Measurements from ENCODE around the gene MEX3D. TPM values are rescaled to one million over a fixed set of nuclear protein-coding genes. Genes with fewer than 3 reads are reported as not detected.
"Not testable (repeated sequence)": the region's sequence is repeated elsewhere in the genome, so short reads cannot be mapped to it uniquely, and the experiment has no call there.

MEX3D gene
- polyA plus RNA-seq, 1 experiment = 5.4 TPM

GRCh38 chr19:1523412-1524286 is 44.5 kb downstream of the MEX3D start, which contains the start of gene PLK5:
TSS of gene PLK5 (plus strand) at chr19:1524077. CDS start at chr19:1526997, 2,920 bp downstream.
- no peak for DNase-seq (ENCODE audit: low read depth)
- H3K4me3 ChIP-seq (ENCODE audit: low read depth, low read length) = no peak within 1 kb of the TSS
- POLR2A ChIA-PET = no interaction called here
- CTCF ChIA-PET = interaction anchor here (0.7 to 1.0 kb wide), 3 partner anchors 10 to 149 kb away, joined by 3 to 4 read pairs (median 3); no protein-coding TSS in a partner anchor
- H3K27me3 ChIP-seq (ENCODE audit: control insufficient read depth, insufficient read depth, low read length) = peaks cover 18% of the 10 kb centered on the region
- H3K36me3 ChIP-seq (ENCODE audit: control insufficient read depth, insufficient read depth, low read length) = no peaks in the 10 kb centered on the region
- no peak for TF ChIP-seq CTCF (IDR thresholded peaks at IDR 0.05; ENCODE audit: insufficient read depth, low read depth, low read length)

- Histone ChIP-seq H3K27me3 (ENCODE audit: control insufficient read depth, insufficient read depth, low read length) (peaks cover 19% of the 10 kb centered on the region), H3K36me3 (ENCODE audit: control insufficient read depth, insufficient read depth, low read length) (no peaks in the 10 kb centered on the region), H3K4me3 (ENCODE audit: low read depth, low read length) (no peak overlapping the region)
- CTCF ChIA-PET = interaction anchor here (0.7 to 1.0 kb wide), 3 partner anchors 10 to 149 kb away, joined by 3 to 4 read pairs (median 3); no protein-coding TSS in a partner anchor
- POLR2A ChIA-PET = no interaction called here
- TF ChIP-seq CTCF (IDR thresholded peaks at IDR 0.05; ENCODE audit: insufficient read depth, low read depth, low read length) = no peak
- no peak for DNase-seq (ENCODE audit: low read depth)
Measured at GRCh38 chr19:1522838-1523237, 45.3 kb downstream of the MEX3D start.

- TF ChIP-seq CTCF (IDR thresholded peaks at IDR 0.05; ENCODE audit: insufficient read depth, low read depth, low read length) = no peak
- ChIA-PET POLR2A (no interaction called here), CTCF (interaction anchor here (0.6 to 1.0 kb wide), 2 partner anchors 24 to 67 kb away, joined by 3 to 4 read pairs; no protein-coding TSS in a partner anchor)
- no peak for DNase-seq (ENCODE audit: low read depth)
- H3K27me3 ChIP-seq (ENCODE audit: control insufficient read depth, insufficient read depth, low read length) = peaks cover 19% of the 10 kb centered on the region
- no peak overlapping the region for H3K4me3 ChIP-seq (ENCODE audit: low read depth, low read length)
- H3K36me3 ChIP-seq (ENCODE audit: control insufficient read depth, insufficient read depth, low read length) = no peaks in the 10 kb centered on the region
Measured at GRCh38 chr19:1522061-1522460, 46.1 kb downstream of the MEX3D start.

- CTCF ChIA-PET = interaction anchor here (0.6 to 1.0 kb wide), 2 partner anchors 24 to 67 kb away, joined by 3 to 4 read pairs; no protein-coding TSS in a partner anchor
- H3K4me3 ChIP-seq (ENCODE audit: low read depth, low read length) = no peak overlapping the region
- H3K36me3 ChIP-seq (ENCODE audit: control insufficient read depth, insufficient read depth, low read length) = no peaks in the 10 kb centered on the region
- no peak for TF ChIP-seq CTCF (IDR thresholded peaks at IDR 0.05; ENCODE audit: insufficient read depth, low read depth, low read length)
- POLR2A ChIA-PET = no interaction called here
- DNase-seq (ENCODE audit: low read depth) = no peak
- peaks cover 19% of the 10 kb centered on the region for H3K27me3 ChIP-seq (ENCODE audit: control insufficient read depth, insufficient read depth, low read length)
Measured at GRCh38 chr19:1521636-1522035, 46.5 kb downstream of the MEX3D start.

- no peaks in the 10 kb centered on the region for H3K36me3 ChIP-seq (ENCODE audit: control insufficient read depth, insufficient read depth, low read length)
- no peak for TF ChIP-seq CTCF (IDR thresholded peaks at IDR 0.05; ENCODE audit: insufficient read depth, low read depth, low read length)
- ChIA-PET CTCF (no interaction called here), POLR2A (no interaction called here)
- H3K4me3 ChIP-seq (ENCODE audit: low read depth, low read length) = no peak overlapping the region
- H3K27me3 ChIP-seq (ENCODE audit: control insufficient read depth, insufficient read depth, low read length) = peaks cover 19% of the 10 kb centered on the region
- no peak for DNase-seq (ENCODE audit: low read depth)
Measured at GRCh38 chr19:1520203-1520780, 47.8 kb downstream of the MEX3D start.

GRCh38 chr19:1519802-1520201 is 48.3 kb downstream of the MEX3D start:
- H3K4me3 ChIP-seq (ENCODE audit: low read depth, low read length); POLR2A ChIA-PET; H3K36me3 ChIP-seq (ENCODE audit: control insufficient read depth, insufficient read depth, low read length); DNase-seq (ENCODE audit: low read depth): not testable (repeated sequence)
- CTCF ChIA-PET = interaction anchor here (0.8 kb wide), 1 partner anchor 26 kb away, joined by 5 read pairs; no protein-coding TSS in a partner anchor
- peaks cover 16% of the 10 kb centered on the region for H3K27me3 ChIP-seq (ENCODE audit: control insufficient read depth, insufficient read depth, low read length)
